DMS 273 (cell line): ENCODE measurements around the gene ANKDD1B.
"Not testable (repeated sequence)": the region's sequence is repeated elsewhere in the genome, so short reads cannot be mapped to it uniquely, and the experiment has no call there.

ENCODE experiments used
- DNase-seq: peaks from one replicate; lab custom pipeline; 2025; ENCODE audit not compliant: unreplicated experiment; lab: John Stamatoyannopoulos, UW

ANKDD1B gene

GRCh38 chr5:75611311-75612225 lies at the start of gene ANKDD1B:
ANKDD1B (plus strand) TSS chr5:75611453; CDS start chr5:75611635, 182 bp downstream.
- DNase-seq: peak; percentile 54

- not testable (repeated sequence) for DNase-seq
Observed at GRCh38 chr5:75565991-75566709, 45.1 kb upstream of the ANKDD1B start.

DNA sequence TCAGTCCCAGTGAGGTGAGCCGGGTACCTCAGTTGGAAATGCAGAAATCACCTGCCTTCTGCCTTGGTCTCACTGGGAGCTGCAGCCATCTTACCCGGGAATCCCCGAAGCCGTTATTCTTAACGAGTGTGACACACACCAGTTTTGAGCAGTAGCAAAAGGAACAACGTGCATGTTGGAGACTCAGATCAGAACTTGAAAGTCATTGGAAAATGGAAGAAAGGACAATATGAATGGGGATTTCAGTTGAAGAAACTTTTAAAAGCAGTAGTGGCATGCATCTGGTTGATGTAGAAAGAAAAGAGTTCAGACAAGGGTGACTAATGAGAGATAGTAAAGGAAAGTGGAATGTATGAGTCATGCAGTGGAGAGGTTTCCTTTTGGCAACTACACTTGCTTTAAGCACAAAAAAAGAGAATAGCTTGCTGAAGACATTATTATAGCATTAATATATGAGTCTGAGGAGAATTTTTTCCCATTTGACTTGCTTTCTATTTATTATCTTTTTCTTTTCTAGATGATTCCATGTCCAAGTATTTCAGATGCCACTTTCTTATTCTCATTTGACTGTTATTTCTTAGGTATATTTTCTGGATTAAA lies 44.4 kb upstream of the ANKDD1B start:
- peak; percentile 12 for DNase-seq

DNA sequence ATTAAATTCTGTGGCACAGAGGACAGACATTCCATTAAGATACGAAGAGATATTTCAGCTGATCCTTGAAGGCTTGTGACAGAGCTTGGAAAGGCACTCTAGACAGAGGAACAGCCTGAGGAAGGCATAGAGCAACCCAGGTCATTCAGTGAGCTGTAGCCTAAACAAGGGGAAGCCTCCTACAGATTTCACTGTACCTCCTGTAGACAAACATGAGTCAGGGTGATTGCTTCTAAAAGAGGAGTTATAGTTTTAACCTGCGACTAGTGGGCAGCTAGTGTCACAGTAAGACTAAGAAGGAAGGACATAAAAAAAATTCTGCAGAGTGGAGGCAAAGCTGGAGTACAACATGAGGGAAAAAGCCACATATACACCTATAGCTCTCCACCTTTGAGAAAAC lies 43.5 kb upstream of the ANKDD1B start:
- DNase-seq: no peak

DNA sequence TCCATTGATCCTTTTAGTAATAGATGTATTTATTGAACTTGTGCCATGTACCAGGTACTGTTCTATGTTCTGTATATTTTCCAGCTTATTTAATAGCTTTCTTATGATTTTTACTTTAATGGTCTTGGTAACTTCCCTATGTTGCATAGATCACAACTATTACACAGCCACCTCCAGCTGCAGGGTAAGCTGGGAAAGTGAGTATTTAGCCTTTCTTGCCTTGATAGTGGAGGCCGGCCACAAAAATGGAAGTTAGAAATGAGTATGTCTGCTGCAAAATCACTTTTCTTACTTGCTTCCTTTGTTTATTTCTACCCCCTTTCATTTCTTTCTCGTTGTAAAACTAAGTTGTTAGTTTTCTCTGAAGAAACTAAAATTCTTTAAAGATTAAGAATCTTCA lies 43.1 kb upstream of the ANKDD1B start:
- DNase-seq: no peak

DNA sequence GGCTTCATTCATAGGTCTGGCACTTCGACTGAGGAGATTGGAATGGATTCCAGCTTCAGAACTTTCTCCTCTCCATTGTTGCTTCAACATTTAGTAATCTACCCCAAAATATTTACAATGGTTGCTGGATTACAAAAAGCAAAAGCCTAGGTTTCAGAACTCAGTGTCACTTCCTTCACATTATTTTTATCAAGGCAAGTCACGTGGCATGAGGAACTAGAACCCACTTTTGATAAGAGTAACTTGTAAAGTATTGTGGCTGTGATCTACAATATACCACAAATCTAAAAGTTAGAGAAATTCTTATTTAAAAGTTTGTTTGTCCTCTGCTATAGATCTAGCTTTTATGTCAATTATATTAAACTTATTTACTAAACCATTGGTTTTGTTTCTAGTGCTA lies 39.7 kb upstream of the ANKDD1B start:
- no peak for DNase-seq

- DNase-seq: peak; percentile 11
Observed at GRCh38 chr5:75574791-75575190, 36.5 kb upstream of the ANKDD1B start.

DNA sequence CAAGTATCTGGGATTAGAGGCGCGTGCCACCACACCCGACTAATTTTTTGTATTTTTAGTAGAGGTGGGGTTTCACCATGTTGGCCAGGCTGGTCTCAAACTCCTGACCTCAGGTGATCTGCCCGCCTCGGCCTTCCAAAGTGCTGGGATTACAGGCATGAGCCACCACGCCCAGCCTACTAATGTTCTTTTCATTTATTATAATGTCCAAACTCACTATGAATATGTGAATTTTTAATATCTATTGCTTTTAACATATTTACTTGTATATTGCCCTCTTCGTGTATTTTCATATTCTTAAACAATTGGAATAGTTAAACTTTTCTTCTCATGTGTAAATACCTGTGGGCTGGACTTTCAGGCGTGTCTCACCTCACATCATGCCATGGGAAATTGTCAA lies 33.0 kb upstream of the ANKDD1B start:
- DNase-seq: not testable (repeated sequence)

GRCh38 chr5:75584641-75585040 lies 26.6 kb upstream of the ANKDD1B start:
- DNase-seq: no peak

GRCh38 chr5:75588666-75589065 lies 22.6 kb upstream of the ANKDD1B start:
- DNase-seq: no peak

- DNase-seq: no peak
Observed at GRCh38 chr5:75600535-75600934, 10.7 kb upstream of the ANKDD1B start.

DNA sequence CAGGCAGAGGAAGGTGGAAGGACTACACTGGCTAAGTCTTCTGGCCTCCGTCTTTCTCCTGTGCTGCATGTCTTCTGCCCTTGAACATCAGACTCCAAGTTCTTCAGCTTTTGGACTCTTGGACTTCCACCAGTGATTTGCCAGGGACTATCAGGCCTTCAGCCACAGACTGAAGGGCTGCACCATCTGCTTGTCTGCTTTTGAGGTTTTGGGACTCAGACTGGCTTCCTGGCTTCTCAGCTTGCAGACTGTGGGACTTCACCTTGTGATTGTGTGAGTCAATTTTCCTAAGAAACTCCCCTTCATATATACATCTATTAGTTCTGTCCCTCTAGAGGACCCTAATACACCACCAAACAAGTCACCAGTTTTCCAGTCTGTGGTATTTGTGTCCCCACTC lies 9.7 kb upstream of the ANKDD1B start:
- no peak for DNase-seq

GRCh38 chr5:75601996-75602395 lies 9.3 kb upstream of the ANKDD1B start:
- DNase-seq: no peak

- peak; percentile 8 for DNase-seq
Observed at GRCh38 chr5:75603371-75603770, 7.9 kb upstream of the ANKDD1B start.

DNA sequence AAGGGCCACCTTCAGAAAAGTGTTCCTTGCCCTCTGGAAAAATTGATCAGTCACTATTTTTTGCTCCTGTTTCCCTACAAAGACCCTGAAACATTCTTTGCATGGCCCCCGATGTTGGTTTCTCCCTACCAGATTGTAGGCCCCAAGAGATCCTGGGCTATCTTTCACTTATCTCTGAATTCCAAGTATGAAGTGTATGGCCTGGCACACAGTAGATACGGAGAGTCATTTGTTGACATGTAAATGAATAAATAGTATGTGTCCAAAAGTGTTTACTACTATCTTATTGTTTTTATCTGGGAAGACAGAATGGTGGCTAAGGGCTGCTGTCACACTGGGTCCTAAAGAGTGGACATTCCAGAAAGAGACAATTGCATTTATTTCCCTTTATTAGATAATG lies 7.4 kb upstream of the ANKDD1B start:
- no peak for DNase-seq

DNA sequence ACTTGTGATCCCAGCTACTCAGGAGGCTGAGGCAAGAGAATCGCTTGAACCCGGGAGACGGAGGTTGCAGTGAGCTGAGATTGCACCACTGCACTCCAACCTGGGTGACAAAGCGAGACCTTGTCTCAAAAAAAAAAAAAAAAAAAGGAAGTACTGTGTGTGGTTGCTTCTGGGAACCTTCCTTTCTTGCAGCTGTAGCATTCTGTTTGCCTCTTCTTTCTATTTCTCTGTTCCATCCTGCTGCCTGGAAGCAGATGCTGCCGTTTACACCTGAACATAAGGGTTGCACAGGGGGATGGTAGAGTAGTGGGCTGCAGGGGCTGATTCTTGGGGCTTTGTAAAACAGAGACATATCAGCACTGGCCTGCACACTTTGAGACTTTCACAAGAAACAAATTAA lies 3.9 kb upstream of the ANKDD1B start:
- not testable (repeated sequence) for DNase-seq

DNA sequence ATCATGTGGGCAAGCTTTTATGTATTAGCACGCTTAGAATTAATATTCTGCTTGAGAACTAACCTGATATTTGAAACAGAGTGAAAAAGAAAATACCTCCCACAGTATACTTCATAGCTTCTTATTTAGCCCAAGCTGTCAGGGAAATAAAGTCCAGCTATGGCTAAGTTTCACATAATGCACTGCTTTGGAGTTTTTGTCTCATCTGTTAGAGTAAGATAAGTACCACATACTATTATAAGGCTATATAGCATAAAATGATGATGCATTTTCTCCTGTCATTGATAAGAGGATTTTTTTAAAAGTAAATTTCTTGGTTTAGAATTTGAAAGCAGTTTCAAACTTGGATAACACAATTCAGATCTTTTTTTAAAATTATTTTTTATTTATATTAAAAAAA lies 2.4 kb upstream of the ANKDD1B start:
- no peak for DNase-seq

GRCh38 chr5:75610201-75610600 lies 1.1 kb upstream of the ANKDD1B start:
- DNase-seq: no peak

DNA sequence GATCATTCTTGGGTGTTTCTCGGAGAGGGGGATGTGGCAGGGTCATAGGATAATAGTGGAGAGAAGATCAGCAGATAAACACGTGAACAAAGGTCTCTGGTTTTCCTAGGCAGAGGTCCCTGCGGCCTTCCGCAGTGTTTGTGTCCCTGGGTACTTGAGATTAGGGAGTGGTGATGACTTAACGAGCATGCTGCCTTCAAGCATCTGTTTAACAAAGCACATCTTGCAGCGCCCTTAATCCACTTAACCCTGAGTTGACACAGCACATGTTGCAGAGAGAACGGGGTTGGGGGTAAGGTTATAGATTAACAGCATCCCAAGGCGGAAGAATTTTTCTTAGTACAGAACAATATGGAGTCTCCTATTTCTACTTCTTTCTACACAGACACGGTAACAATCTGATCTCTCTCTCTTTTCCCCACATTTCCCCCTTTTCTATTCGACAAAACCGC lies 368 bp upstream of the ANKDD1B start:
- peak; percentile 15 for DNase-seq

DNA sequence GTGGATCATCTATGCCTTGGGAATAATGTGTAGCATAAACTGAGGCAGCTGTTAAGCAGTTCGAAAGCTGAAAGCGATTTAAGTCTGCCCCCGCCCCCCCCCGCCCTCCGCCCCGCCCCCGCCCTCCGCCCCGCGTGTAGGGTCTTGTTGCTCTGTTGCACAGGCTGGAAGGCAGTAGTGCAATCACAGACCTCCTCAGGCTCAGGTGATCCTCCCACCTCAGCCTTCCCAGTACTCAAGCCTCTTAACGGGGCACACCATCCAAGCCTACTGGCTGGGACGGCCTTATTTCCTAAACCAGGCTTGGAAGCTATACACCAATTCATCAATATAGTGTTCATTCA lies 945 bp downstream of the ANKDD1B start:
- peak; percentile 45 for DNase-seq

DNA sequence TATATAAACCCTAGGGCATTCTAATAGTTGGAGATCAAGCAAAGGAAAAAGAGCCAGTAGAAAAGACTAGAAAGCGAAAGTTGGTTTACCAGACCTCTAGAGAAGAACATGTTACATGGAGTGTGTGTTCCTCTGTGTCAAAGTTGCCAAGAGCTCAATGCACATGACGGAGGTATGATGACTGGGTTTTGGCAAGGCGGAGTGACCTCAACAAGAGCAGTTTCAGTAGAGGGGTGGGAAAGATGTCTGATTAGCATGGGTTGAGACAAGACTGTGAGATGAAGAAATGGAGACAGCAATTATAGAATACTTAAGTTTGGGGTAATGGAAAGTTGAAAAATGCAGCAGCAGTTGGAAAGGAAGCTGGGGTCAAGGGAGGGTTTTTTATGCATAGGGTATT lies 1.6 kb downstream of the ANKDD1B start:
- no peak for DNase-seq

- DNase-seq: no peak
Observed at GRCh38 chr5:75614176-75614575, 2.9 kb downstream of the ANKDD1B start.
